HG03108 (cell line): ENCODE measurements around the gene TALDO1.
"Not testable (repeated sequence)": the region's sequence is repeated elsewhere in the genome, so short reads cannot be mapped to it uniquely, and the experiment has no call there.

Experiments used
- ATAC-seq: cut with Tn5 transposase; IDR thresholded peaks from one replicate; pipeline ENCODE4 v1.9.1; 2021; ENCODE audit warnings: moderate library complexity; ENCODE audit not compliant: unreplicated experiment

The TALDO1 gene

GRCh38 chr11:733072-733471, 14.2 kb upstream of the TALDO1 start:
- no peak for ATAC-seq

DNA sequence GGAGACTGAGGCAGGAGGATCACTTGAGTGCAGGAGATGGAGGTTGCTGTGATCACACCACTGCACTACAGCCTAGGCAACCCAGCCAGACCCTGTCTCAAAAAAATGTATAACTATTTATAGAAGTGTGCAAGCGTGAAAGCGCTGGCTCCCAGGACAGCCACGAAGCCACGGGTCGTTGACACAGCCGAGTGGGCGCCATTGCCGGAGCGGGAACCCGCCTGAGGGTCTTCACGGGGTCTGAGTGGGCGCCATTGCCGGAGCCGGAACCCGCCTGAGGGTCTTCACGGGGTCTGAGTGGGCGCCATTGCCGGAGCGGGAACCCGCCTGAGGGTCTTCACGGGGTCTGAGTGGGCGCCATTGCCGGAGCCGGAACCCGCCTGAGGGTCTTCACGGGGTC, 12.7 kb upstream of the TALDO1 start:
- not testable (repeated sequence) for ATAC-seq

- ATAC-seq: no peak
Measured at GRCh38 chr11:737366-737765, 9.9 kb upstream of the TALDO1 start.

GRCh38 chr11:737899-738298, 9.4 kb upstream of the TALDO1 start:
- ATAC-seq: not testable (repeated sequence)

DNA sequence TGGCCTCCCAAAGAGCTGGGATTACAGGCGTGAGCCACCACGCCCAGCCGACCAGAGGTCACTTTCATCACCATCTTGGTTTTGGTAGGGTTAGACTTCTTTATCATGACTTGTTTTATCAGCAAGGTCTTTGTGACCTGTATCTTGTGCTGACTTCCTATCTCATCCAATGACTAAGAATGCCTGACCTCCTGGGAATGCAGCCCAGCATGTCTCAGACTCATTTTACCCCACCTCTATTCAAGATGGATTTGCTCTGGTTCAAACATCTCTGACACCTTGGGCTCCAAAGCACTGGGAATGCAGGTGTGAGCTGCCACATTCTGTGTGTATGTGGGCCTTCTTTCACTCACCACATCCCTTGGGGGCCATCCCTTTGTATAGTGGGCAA, 5.1 kb upstream of the TALDO1 start:
- ATAC-seq: no peak

GRCh38 chr11:742571-743201, 4.6 kb upstream of the TALDO1 start:
- no peak for ATAC-seq

DNA sequence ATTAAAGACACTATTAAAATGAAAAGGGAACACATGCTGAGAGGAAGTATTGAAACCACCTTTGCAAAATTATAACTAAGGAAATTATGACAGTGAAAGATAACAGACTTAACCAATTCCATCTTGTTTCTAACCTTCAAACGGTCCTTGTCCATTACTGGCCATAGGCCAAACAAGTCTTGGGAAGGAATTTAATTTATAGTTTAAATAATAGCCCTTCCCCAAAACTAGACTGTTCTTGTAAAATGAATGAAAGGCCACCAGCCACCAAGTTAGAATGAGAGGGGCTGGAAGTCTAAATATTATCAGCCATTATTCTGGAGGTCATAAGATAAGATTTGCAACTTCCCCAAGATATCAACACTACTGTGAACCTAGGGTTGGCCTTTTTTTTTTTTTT, 1.8 kb upstream of the TALDO1 start:
- ATAC-seq: no peak

DNA sequence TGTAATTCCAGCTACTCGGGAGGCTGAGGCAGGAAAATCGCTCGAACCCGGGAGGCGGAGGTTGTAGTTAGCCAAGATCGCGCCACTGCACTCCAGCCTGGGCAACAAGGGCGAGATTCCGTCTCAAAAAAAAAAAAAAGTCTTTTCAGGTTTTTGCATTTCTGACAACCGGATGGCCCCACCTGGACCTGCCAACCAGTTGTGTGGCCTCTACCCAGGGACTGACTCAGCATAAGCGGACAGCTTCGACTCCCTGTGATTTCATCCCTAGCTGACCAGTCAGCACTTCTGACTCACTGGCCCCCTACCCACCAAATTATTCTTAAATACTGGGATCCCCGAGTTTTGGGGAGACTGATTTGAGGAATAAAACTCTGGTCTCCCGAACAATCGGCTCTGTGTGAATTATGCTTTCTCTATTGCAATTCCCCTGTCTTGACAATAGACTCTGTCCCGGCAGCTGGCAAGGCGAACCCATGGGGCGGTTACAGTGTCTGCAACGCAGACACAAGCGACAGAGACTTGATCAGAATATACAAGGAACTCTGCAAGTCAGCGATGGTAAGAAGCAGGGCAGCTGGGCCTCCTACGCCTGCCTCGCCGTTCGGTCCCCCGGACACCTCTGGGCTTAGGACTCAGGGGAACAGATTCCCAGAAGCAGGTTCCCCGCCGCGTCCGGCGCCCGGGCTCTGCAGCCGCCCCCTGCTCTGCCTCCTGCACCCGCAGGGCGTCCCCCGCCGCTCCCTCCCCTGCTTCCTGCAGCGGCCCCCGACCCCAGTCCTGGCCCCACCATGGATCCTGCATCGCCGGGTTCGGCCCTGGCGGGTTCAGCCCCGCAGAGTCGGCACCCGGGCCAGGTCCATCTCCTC, 741 bp upstream of the TALDO1 start:
- ATAC-seq: no peak

DNA sequence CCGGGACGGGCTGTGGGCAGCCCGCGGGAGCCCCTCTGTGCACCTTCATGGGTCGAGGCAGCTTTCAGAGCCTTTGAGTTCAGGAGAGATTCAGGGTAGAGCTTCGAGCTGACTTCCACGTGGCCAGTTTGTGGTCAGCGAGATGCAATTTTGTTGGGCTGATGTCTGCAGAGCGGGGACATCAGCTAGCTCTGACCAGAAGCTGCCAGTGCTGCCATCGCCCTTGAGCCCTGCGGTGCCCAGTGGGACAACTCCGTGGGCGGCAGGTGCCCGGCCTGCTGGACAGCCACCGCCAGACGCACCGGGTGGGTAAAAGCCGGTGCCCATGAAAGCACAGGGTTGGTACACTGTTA, 719 bp downstream of the TALDO1 start:
- no peak for ATAC-seq

DNA sequence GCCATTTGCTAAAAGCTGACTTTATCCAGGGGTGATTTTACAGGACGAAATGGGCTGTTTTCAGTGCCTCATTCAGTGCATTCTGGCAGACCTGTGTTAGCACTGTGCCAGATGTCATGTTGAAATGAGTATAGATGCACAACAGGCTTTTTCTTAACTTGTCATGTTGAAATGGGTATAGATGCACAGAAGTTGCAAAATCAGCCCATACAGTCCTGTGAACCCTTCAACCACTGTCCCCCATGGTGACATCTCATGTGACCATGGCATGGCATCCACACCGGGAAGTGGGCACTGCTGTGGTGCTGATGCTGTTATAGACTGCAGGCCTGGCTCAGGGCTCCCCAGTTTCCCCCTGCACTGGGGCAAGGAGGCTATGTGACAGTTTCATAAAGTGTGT, 2.5 kb downstream of the TALDO1 start:
- no peak for ATAC-seq

DNA sequence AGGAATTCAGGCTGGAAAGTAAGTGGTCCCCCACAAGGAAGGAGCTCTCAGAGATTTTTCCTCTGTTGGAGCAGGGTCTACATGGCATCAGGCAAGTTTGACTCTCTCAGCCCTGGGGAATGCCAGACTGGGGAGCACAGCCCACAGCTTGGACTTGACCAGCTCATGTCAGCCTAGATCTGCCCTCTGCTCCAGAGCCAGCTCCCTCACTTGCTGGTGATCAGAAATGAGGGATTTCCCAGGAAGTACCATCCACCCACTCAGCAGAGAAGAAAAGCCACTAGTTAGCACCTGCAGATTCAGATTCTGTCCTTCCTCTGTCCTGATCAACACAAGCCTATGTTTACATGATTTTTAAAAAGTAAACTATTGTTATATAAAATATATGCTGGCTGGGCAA, 13.0 kb downstream of the TALDO1 start:
- no peak for ATAC-seq

DNA sequence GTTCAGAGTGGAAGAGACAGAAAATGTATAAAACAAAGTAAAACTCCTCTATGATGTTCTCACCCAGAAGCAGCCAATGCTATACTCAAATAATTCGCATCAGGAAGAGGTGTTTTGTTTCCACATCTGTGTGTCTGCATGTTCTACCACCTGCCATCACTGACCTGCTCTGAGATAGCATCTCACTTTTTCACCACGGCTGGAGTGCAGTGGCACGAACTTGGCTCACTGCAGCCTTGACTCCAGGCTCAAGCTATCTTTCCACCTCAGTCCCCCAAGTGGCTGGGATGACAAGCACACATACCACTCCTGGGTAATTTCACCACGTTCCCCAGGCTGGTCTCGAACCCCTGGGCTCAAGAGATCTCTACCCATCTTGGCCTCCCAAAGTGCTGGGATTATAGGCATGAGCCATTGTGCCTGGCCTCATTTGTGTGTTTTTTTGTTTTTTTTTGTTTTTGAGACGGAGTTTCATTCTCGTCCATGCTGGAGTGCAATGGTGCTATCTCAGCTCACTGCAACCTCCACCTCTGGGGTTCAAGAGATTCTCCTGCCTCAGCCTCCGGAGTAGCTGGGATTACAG, 14.4 kb downstream of the TALDO1 start:
- ATAC-seq: no peak

DNA sequence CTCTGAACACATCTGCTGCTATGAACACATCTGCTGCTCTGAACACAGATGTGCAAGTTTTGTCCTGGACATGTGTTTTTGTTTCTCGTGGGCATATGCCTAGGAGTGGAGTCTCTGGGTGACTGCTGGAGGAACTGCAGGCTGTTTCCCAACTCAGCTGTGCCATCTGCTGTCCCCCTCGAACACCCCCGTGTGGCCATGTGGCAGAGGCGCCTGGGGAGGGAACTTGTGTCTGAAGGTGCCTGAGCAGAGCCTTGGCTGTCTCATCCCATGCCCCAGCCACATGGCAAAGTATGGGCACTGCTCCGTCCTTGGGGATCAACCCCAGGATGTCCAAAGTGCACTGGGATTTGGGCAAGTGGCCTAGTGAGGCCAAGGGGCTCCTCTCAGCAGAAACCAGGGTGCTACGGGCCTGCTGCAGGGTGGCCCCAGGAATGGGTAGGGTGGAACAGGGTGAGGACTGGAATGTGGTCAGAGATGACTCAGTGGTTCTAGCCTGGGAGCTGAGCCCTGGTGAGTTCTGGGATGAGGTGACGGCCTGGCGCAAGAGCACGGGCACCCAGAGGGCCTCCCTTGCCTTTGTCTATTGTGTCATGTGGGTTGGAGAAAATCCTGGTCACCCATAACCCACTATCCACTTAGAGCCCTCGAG, 15.3 kb downstream of the TALDO1 start:
- ATAC-seq: no peak

DNA sequence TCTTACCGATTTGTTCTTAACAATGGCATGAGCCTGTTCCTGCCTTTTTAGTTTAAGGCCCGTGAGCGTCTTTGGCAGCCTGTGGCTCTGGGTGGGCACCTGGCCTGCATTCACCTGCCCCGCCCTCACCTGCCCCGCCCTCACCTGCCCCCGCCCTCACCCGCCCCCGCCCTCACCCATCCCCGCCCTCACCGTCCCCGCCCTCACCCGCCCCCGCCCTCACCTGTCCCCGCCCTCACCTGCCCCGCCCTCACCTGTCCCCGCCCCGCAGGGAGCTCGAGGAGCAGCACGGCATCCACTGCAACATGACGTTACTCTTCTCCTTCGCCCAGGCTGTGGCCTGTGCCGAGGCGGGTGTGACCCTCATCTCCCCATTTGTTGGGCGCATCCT, 15.8 kb downstream of the TALDO1 start:
- ATAC-seq: no peak

- no peak for ATAC-seq
Measured at GRCh38 chr11:763549-764321, 16.5 kb downstream of the TALDO1 start.

DNA sequence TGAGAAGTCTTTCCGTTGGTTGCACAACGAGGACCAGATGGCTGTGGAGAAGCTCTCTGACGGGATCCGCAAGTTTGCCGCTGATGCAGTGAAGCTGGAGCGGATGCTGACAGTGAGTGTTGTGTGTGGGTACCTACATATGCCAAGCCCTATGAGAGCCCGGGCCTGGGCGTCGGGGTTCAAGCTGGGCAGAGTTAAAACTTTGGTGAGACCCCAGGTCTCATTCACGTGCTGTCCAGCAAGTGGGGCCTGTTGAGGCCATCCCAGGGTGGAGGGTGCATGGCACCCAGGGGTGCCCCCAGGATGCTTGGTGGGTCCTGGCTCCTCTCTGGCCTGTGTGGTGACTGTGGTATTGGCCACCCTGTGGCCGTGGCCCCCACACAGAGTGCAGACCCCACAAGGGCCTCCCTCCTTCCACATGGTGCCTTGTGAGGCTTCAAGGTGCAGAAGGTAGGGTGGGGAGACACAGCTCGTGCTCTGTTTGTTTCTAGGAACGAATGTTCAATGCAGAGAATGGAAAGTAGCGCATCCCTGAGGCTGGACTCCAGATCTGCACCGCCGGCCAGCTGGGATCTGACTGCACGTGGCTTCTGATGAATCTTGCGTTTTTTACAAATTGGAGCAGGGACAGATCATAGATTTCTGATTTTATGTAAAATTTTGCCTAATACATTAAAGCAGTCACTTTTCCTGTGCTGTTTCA, 17.2 kb downstream of the TALDO1 start:
- no peak for ATAC-seq

- ATAC-seq: no peak
Measured at GRCh38 chr11:765025-765801, 17.9 kb downstream of the TALDO1 start.

DNA sequence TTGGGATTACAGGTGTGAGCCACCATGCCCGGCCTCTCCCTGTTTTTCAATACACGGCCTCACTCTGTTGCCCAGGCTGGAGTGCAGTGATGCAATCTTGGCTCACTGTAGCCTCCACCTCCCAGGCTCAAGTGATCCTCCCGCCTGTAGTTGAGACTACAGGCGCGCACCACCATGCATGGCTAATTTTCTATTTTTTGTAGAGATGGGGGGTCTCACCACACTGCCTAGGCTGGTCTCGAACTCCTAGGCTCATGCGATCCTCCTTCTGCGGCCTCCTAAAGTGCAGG, 18.5 kb downstream of the TALDO1 start:
- ATAC-seq: no peak

DNA sequence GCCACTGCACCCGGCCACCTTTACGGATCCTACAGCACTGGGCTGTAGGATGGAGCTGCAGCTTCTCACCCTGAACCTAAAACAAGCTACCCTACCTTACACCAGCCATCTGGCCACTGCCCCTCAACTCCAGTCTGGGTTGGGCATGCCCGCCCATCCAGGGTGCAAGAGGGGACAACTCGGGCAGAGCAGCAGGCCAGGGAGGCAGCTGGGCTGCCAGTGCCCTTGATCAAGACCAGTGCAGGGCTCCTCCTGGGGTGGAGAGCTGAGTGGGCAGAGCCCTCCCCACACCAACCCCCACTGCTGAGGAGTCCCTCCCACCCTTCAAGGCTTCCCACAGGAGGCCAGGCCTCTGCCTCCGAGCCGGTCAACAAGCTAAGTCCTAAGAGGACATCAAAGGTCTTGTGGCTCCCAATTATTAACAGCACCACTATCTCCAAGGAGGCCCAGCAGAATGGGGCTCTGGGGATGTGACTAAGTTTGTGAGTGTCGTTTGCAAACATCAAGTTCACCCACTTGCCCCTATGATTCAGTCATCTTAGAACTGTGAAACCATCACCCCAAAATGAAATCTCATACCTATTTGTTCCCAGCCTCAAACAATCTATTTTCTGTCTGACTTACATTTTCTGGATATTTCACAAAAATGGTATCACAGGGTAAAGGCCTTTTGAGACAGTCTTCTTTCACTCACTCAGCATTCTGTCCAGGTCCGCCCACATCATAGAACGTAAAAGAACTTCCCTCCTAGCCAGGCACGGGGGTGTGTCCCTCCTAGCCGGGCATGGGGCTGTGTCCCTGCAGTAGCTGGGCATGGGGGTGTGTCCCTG, 19.1 kb downstream of the TALDO1 start:
- ATAC-seq: no peak
